ENCODE data around the gene MSH4.
"Not testable (repeated sequence)": the region's sequence is repeated elsewhere in the genome, so short reads cannot be mapped to it uniquely, and the experiment has no call there.

MSH4 gene

GRCh38 chr1:75797273-75797588 lies 549 bp downstream of the MSH4 start:
- no peak for DNase-seq

- DNase-seq: no peak
Observed at GRCh38 chr1:75797606-75798216, 1.0 kb downstream of the MSH4 start.

- not testable (repeated sequence) for DNase-seq
Observed at GRCh38 chr1:75801480-75801879, 4.8 kb downstream of the MSH4 start.

GRCh38 chr1:75808921-75809320 lies 12.2 kb downstream of the MSH4 start:
- DNase-seq: no peak

GRCh38 chr1:75810113-75810512 lies 13.4 kb downstream of the MSH4 start:
- not testable (repeated sequence) for DNase-seq

GRCh38 chr1:75811211-75811981 lies 14.7 kb downstream of the MSH4 start:
- no peak for DNase-seq

- DNase-seq: no peak
Observed at GRCh38 chr1:75812065-75812464, 15.4 kb downstream of the MSH4 start.

GRCh38 chr1:75823596-75823995 lies 26.9 kb downstream of the MSH4 start:
- not testable (repeated sequence) for DNase-seq

- no peak for DNase-seq
Observed at GRCh38 chr1:75836528-75837100, 39.9 kb downstream of the MSH4 start.

GRCh38 chr1:75838079-75838478 lies 41.4 kb downstream of the MSH4 start:
- DNase-seq: no peak

- DNase-seq: no peak
Observed at GRCh38 chr1:75841421-75841820, 44.7 kb downstream of the MSH4 start.

- no peak for DNase-seq
Observed at GRCh38 chr1:75845576-75845975, 48.9 kb downstream of the MSH4 start.

- no peak for DNase-seq
Observed at GRCh38 chr1:75855010-75855409, 58.3 kb downstream of the MSH4 start.

- DNase-seq: no peak
Observed at GRCh38 chr1:75855734-75856133, 59.1 kb downstream of the MSH4 start.

- no peak for DNase-seq
Observed at GRCh38 chr1:75861831-75862230, 65.1 kb downstream of the MSH4 start.

GRCh38 chr1:75870951-75871350 lies 74.3 kb downstream of the MSH4 start:
- no peak for DNase-seq

- no peak for DNase-seq
Observed at GRCh38 chr1:75879985-75880384, 83.3 kb downstream of the MSH4 start.

- no peak for DNase-seq
Observed at GRCh38 chr1:75884437-75884836, 87.8 kb downstream of the MSH4 start.

- DNase-seq: no peak
Observed at GRCh38 chr1:75901371-75901770, 104.7 kb downstream of the MSH4 start.

GRCh38 chr1:75908717-75909152 lies 112.1 kb downstream of the MSH4 start:
- peak; percentile 5 for DNase-seq

GRCh38 chr1:75916834-75917233 lies 120.2 kb downstream of the MSH4 start:
- no peak for DNase-seq

GRCh38 chr1:75922698-75923097 lies 126.0 kb downstream of the MSH4 start:
- no peak for DNase-seq

GRCh38 chr1:75932304-75932703 lies 135.6 kb downstream of the MSH4 start, which contains the start of gene ASB17:
TSS of gene ASB17 (minus strand) at chr1:75932404. CDS start at chr1:75932291, 113 bp downstream.
- no peak for DNase-seq

- no peak for DNase-seq
Observed at GRCh38 chr1:75937034-75937433, 140.4 kb downstream of the MSH4 start.

Data from right kidney (tissue), 1 donor.